Trophoblast cell (in vitro differentiated cells and primary cell): ENCODE data around the gene ZSCAN9.

Experiments used
- DNase-seq, 2 donors: peaks; one replicate each; pipeline ENCODE4 v3.0.0-alpha.2; 2016
- H2AFZ ChIP-seq: 2 replicates; pipeline ENCODE4 v1.6.1; 2013; ENCODE audit warnings: low read length, moderate library complexity, mild to moderate bottlenecking; ENCODE audit not compliant: insufficient read depth, poor library complexity
- H2AK5ac ChIP-seq: 2 replicates; pipeline ENCODE4 v1.6.1; 2013; ENCODE audit warnings: mild to moderate bottlenecking, low read length
- H2BK120ac ChIP-seq: 2 replicates; pipeline ENCODE4 v1.6.1; 2013; ENCODE audit warnings: low read length, mild to moderate bottlenecking, moderate library complexity; ENCODE audit not compliant: insufficient read depth, poor library complexity
- H2BK12ac ChIP-seq: 2 replicates; pipeline ENCODE4 v1.6.1; 2013; ENCODE audit warnings: mild to moderate bottlenecking, low read length, moderate library complexity
- H2BK5ac ChIP-seq: 2 replicates; pipeline ENCODE4 v1.6.1; 2013; ENCODE audit warnings: low read length, low read depth, moderate library complexity, mild to moderate bottlenecking; ENCODE audit not compliant: poor library complexity
- H3K14ac ChIP-seq: 2 replicates; pipeline ENCODE4 v1.6.1; 2013; ENCODE audit warnings: mild to moderate bottlenecking, low read length
- H3K18ac ChIP-seq: 2 replicates; pipeline ENCODE4 v1.6.1; 2013; ENCODE audit warnings: mild to moderate bottlenecking, low read length
- H3K23ac ChIP-seq: 2 replicates; pipeline ENCODE4 v1.6.1; 2013; ENCODE audit warnings: low read length
- H3K27ac ChIP-seq: 2 replicates; pipeline ENCODE4 v1.5.1; 2013; ENCODE audit warnings: low read depth, mild to moderate bottlenecking, inconsistent platforms, low read length, moderate library complexity
- H3K27me3 ChIP-seq: 2 replicates; pipeline ENCODE4 v1.6.1; 2013; ENCODE audit warnings: inconsistent platforms, mild to moderate bottlenecking, low read length, moderate library complexity; ENCODE audit not compliant: insufficient read depth
- H3K36me3 ChIP-seq, 2 experiments: 1 replicate in 1 of 2; 2 replicates in 1 of 2; pipeline ENCODE4 v1.6.1; 2013; ENCODE audit warnings: low read length in 2 of 2, mild to moderate bottlenecking in 2 of 2, moderate library complexity in 1 of 2; ENCODE audit not compliant: insufficient read depth in 2 of 2, control insufficient read depth in 1 of 2
- H3K4ac ChIP-seq: 2 replicates; pipeline ENCODE4 v1.6.1; 2013; ENCODE audit warnings: low read depth, mild to moderate bottlenecking, low read length, moderate library complexity
- H3K4me1 ChIP-seq, 2 experiments: 1 replicate in 1 of 2; 2 replicates in 1 of 2; pipeline ENCODE4 v1.6.1; 2013; ENCODE audit warnings: low read length in 2 of 2, mild to moderate bottlenecking in 2 of 2, moderate library complexity in 1 of 2; ENCODE audit not compliant: insufficient read depth in 2 of 2, control insufficient read depth in 1 of 2
- H3K4me2 ChIP-seq: 2 replicates; pipeline ENCODE4 v1.6.1; 2013; ENCODE audit warnings: inconsistent platforms, mild to moderate bottlenecking, low read length, moderate library complexity
- H3K4me3 ChIP-seq: 2 replicates; pipeline ENCODE4 v1.5.1; 2013; ENCODE audit warnings: mild to moderate bottlenecking, low read depth, low read length, inconsistent platforms
- H3K79me1 ChIP-seq: one replicate; pipeline ENCODE4 v1.6.1; 2013; ENCODE audit warnings: low read length
- H3K79me2 ChIP-seq: 2 replicates; pipeline ENCODE4 v1.6.1; 2013; ENCODE audit warnings: low read length, mild to moderate bottlenecking; ENCODE audit not compliant: control insufficient read depth, insufficient read depth, poor library complexity
- H3K9ac ChIP-seq: 2 replicates; pipeline ENCODE4 v1.6.1; 2013; ENCODE audit warnings: mild to moderate bottlenecking, low read length
- H3K9me3 ChIP-seq: 2 replicates; pipeline ENCODE4 v1.6.1; 2013; ENCODE audit warnings: low read depth, mild to moderate bottlenecking, control low read depth, inconsistent platforms, low read length; ENCODE audit not compliant: insufficient read depth
- H4K12ac ChIP-seq: 2 replicates; pipeline ENCODE4 v1.6.1; 2013; ENCODE audit warnings: low read depth, mild to moderate bottlenecking, low read length, moderate library complexity
- H4K8ac ChIP-seq: 2 replicates; pipeline ENCODE4 v1.6.1; 2013; ENCODE audit warnings: low read depth, mild to moderate bottlenecking, low read length, moderate library complexity
- H4K91ac ChIP-seq: one replicate; pipeline ENCODE4 v1.6.1; 2013; ENCODE audit warnings: low read depth, mild to moderate bottlenecking, low read length, moderate library complexity
- WGBS: extraction: QIAGEN DNeasy Blood & Tissue Kit; methylation state at CpG from one replicate; pipeline ENCODE4 v1.1.7; 2013; ENCODE audit warnings: missing lambda C conversion rate; ENCODE audit not compliant: insufficient read length, insufficient coverage; ENCODE audit errors: extremely low coverage; 5-methylcytosine and 5-hydroxymethylcytosine counted together

ZSCAN9 gene

DNA sequence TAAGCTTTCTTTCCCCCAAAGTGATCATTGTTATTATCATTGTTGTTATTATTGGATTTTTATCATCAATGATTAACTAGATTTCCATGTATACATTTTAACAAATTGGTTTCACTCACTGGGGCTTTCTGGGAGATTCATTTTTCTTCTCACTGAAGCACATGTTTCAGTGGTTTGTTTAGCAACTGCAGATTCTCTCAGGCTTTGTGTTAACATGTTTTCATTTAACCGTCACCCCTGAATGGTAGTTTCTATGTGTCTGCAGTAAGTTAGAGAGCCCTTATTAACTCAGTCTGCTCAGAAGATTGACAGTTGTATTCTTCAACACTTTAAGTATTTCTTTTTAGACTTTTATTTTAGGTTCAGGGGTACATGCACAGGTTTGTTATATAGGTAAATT is 14.6 kb downstream of the ZSCAN9 start:
- Histone ChIP-seq H3K36me3 (peaks cover 5 to 8% of the 10 kb centered on the region in 2 experiments), H2BK12ac (no peak overlapping the region), H3K18ac (no peak overlapping the region), H3K23ac (no peak overlapping the region), H3K79me1 (no peaks in the 10 kb centered on the region), H3K27ac (no peak overlapping the region), H3K4me1 (no peaks in the 10 kb centered on the region), H2AFZ (no peak overlapping the region), H2AK5ac (no peak overlapping the region), H3K14ac (no peak overlapping the region), H4K8ac (no peak overlapping the region), H3K9ac (no peak overlapping the region), H3K9me3 (peaks cover 3% of the 10 kb centered on the region), H2BK5ac (no peak overlapping the region), H2BK120ac (no peak overlapping the region), H3K4me2 (no peak overlapping the region), H4K12ac (no peak overlapping the region), H3K4me3 (no peak overlapping the region), H3K4ac (no peak overlapping the region), H3K79me2 (no peaks in the 10 kb centered on the region), H3K27me3 (no peaks in the 10 kb centered on the region), H4K91ac (no peak overlapping the region)
- DNase-seq: no peak
- WGBS: no CpG with 5 or more reads among the region's 1 CpG

DNA sequence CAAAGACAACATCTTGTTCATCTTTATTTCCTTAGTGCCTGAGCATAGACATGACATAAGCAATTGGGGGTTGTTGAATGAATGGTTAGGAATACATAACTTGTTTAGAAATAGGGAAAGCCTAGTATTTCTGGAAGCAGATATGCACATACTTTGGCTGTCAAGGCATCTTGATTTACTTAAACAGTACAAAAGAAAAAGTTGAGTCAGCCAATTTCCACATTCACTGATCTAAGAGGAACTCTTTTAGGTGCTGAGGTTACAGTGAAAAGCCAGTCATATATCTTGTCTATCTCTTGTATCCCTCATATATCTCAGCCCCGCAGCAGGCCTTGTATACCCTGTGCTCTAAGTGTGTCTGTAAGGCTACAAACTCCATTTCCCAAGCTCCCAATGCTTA is 15.4 kb downstream of the ZSCAN9 start:
- Histone ChIP-seq H4K91ac (no peak overlapping the region), H4K12ac (no peak overlapping the region), H3K79me2 (no peaks in the 10 kb centered on the region), H3K27ac (no peak overlapping the region), H3K79me1 (no peaks in the 10 kb centered on the region), H3K23ac (no peak overlapping the region), H3K36me3 (peaks cover 6 to 12% of the 10 kb centered on the region in 2 experiments), H3K9ac (no peak overlapping the region), H3K14ac (no peak overlapping the region), H4K8ac (no peak overlapping the region), H2BK5ac (no peak overlapping the region), H2BK120ac (no peak overlapping the region), H2AK5ac (no peak overlapping the region), H3K27me3 (no peaks in the 10 kb centered on the region), H3K4me3 (no peak overlapping the region), H2BK12ac (no peak overlapping the region), H3K4ac (no peak overlapping the region), H3K4me1 (no peaks in the 10 kb centered on the region), H2AFZ (no peak overlapping the region), H3K18ac (no peak overlapping the region), H3K4me2 (no peak overlapping the region), H3K9me3 (peaks cover 3% of the 10 kb centered on the region)
- DNase-seq: no peak
- no CpG with 5 or more reads among the region's 1 CpG for WGBS

DNA sequence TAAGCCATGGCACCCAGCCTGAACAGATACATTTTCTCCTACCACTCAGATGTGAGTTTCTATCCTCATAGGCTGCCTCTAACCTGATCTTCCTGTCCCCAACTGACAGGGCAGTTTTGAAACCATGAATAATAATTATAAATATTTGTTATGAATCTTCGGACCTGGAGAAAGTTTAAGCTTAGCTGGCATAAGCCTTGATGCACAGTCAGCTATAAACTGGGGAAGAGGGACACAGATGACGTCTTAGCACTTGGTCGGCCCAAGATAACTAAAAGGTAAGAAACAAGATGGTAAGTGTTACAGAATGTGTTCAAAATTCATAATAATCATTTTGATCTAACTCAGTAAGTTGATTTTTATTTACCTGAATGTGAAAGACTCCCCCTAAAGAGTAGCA is 18.9 kb downstream of the ZSCAN9 start:
- Histone ChIP-seq H3K36me3 (peaks cover 6 to 20% of the 10 kb centered on the region in 2 experiments), H2BK12ac (no peak overlapping the region), H3K9me3 (no peaks in the 10 kb centered on the region), H2BK5ac (no peak overlapping the region), H4K91ac (no peak overlapping the region), H2AK5ac (no peak overlapping the region), H3K27ac (no peak overlapping the region), H3K79me2 (no peaks in the 10 kb centered on the region), H3K4me3 (no peak overlapping the region), H2BK120ac (no peak overlapping the region), H2AFZ (no peak overlapping the region), H4K12ac (no peak overlapping the region), H3K18ac (no peak overlapping the region), H3K4me2 (no peak overlapping the region), H3K14ac (no peak overlapping the region), H3K79me1 (no peaks in the 10 kb centered on the region), H3K9ac (no peak overlapping the region), H3K4ac (no peak overlapping the region), H3K23ac (no peak overlapping the region), H3K4me1 (no peaks in the 10 kb centered on the region), H4K8ac (no peak overlapping the region), H3K27me3 (no peaks in the 10 kb centered on the region)
- DNase-seq: no peak
- WGBS: no CpG with 5 or more reads among the region's 3 CpGs

DNA sequence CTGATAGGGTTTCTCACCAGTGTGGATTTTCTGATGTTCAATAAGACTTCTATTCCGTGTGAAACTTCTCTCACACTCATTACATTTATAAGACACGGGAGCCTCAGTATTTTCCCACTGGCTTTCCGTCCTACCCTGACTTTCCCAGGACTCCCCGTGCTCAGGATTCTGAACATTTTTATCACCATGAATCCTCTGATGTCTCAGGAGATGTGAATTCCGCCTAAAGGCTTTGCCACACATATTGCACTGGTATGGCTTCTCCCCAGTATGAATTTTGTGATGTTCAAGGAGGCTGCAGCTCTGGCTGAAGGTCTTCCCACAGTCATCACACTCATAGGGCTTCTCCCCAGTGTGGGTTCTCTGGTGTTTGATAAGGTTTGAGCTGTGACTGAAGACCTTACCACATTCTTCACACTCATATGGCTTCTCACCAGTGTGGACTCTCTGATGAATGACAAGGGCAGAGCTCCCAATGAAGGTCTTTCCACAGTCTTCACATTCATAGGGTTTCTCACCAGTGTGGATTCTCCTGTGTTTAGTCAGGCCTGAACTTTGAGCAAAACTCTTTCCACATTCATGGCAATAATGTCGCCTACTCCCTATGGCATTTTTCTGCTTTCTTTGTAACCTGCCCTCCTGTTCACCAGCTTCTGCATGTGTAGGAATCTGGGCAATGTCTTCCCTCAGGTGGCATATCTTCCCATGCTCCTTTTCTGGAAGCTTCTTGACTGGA is 20.3 kb downstream of the ZSCAN9 start:
- Histone ChIP-seq H3K9me3 (no peaks in the 10 kb centered on the region), H2BK12ac (no peak overlapping the region), H3K36me3 (peaks cover 6 to 22% of the 10 kb centered on the region in 2 experiments), H3K27me3 (no peaks in the 10 kb centered on the region), H2AK5ac (no peak overlapping the region), H4K8ac (no peak overlapping the region), H3K18ac (no peak overlapping the region), H3K4me1 (no peaks in the 10 kb centered on the region), H2BK120ac (no peak overlapping the region), H3K4me2 (no peak overlapping the region), H3K27ac (no peak overlapping the region), H4K12ac (no peak overlapping the region), H2BK5ac (no peak overlapping the region), H3K4ac (no peak overlapping the region), H3K79me1 (no peaks in the 10 kb centered on the region), H3K4me3 (no peak overlapping the region), H3K79me2 (no peaks in the 10 kb centered on the region), H3K9ac (no peak overlapping the region), H3K14ac (no peak overlapping the region), H4K91ac (no peak overlapping the region), H2AFZ (no peak overlapping the region), H3K23ac (no peak overlapping the region)
- WGBS: no CpG with 5 or more reads among the region's 6 CpGs
- DNase-seq: peak; percentile 78 to 91
